ENCODE data around the gene ZMYM4. TPM values are rescaled to one million over a fixed set of nuclear protein-coding genes. Genes with fewer than 3 reads are reported as not detected.
"Not testable (repeated sequence)": the region's sequence is repeated elsewhere in the genome, so short reads cannot be mapped to it uniquely, and the experiment has no call there.

Gene ZMYM4
- total RNA-seq, 2 experiments from 2014 or later: 18.6 to 19.2 TPM

- intact Hi-C loops (cut with micrococcal nuclease): no loop called here
- Mint-ChIP-seq H3K9me3 (no peaks in the 10 kb centered on the region), H3K36me3 (ENCODE audit: low read depth) (peaks cover 2% of the 10 kb centered on the region), H3K4me1 (ENCODE audit: low read depth) (peaks cover 5% of the 10 kb centered on the region), H3K27me3 (ENCODE audit: low read depth) (no peaks in the 10 kb centered on the region), H3K4me3 (no peak overlapping the region), H3K27ac (no peak overlapping the region)
- DNase-seq: no peak
- CTCF ChIA-PET: no interaction called here
Measured at GRCh38 chr1:35350872-35351271, 82.4 kb downstream of the ZMYM4 start.

GRCh38 chr1:35359995-35360394, 91.5 kb downstream of the ZMYM4 start:
- Mint-ChIP-seq H3K36me3 (ENCODE audit: low read depth) (peaks cover 14% of the 10 kb centered on the region), H3K4me3 (no peak overlapping the region), H3K27ac (no peak overlapping the region), H3K27me3 (ENCODE audit: low read depth) (no peaks in the 10 kb centered on the region), H3K9me3 (no peaks in the 10 kb centered on the region), H3K4me1 (ENCODE audit: low read depth) (peaks cover 8% of the 10 kb centered on the region)
- DNase-seq: no peak
- intact Hi-C loops (cut with micrococcal nuclease): no loop called here
- CTCF ChIA-PET: no interaction called here

DNA sequence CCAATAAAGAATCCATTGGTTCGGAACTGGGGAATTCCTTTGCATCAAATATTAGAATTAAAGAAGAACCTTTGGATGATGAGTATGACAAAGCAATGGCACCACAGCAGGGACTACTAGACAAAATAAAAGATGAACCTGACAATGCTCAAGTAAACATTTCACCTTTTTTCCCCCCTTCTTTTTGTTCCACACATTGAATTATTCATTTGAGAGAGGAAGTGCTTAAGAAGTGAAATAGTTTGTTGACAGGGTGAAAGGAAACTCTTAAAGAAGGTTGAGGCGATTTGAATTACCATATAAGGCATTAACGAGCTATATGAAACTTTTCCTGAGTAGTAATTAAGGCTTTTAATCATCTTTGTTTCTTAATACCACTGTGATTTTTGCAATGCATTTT, 93.1 kb downstream of the ZMYM4 start:
- intact Hi-C loops (cut with micrococcal nuclease): no loop called here
- H3K27me3 Mint-ChIP-seq (ENCODE audit: low read depth): no peaks in the 10 kb centered on the region
- H3K27ac Mint-ChIP-seq: no peak overlapping the region
- H3K4me3 Mint-ChIP-seq: no peak overlapping the region
- no peaks in the 10 kb centered on the region for H3K9me3 Mint-ChIP-seq
- H3K4me1 Mint-ChIP-seq (ENCODE audit: low read depth): peaks cover 8% of the 10 kb centered on the region
- no peak for DNase-seq
- peaks cover 12% of the 10 kb centered on the region for H3K36me3 Mint-ChIP-seq (ENCODE audit: low read depth)
- CTCF ChIA-PET: interaction anchor here (0.6 to 0.7 kb wide), 2 partner anchors 112 to 540 kb away, joined by 3 to 4 read pairs; no protein-coding TSS in a partner anchor

GRCh38 chr1:35364741-35365140, 96.2 kb downstream of the ZMYM4 start:
- Mint-ChIP-seq H3K9me3 (no peaks in the 10 kb centered on the region), H3K36me3 (ENCODE audit: low read depth) (peaks cover 12% of the 10 kb centered on the region), H3K27me3 (ENCODE audit: low read depth) (no peaks in the 10 kb centered on the region), H3K4me1 (ENCODE audit: low read depth) (peaks cover 8% of the 10 kb centered on the region), H3K4me3 (no peak overlapping the region), H3K27ac (no peak overlapping the region)
- CTCF ChIA-PET: interaction anchor here (0.5 kb wide), 1 partner anchor 510 kb away, joined by 5 read pairs; no protein-coding TSS in a partner anchor
- no peak for DNase-seq
- intact Hi-C loops (cut with micrococcal nuclease): no loop called here

GRCh38 chr1:35367914-35368313, 99.4 kb downstream of the ZMYM4 start:
- intact Hi-C loops (cut with micrococcal nuclease): no loop called here
- Mint-ChIP-seq H3K36me3 (ENCODE audit: low read depth) (peaks cover 1% of the 10 kb centered on the region), H3K27ac (no peak overlapping the region), H3K27me3 (ENCODE audit: low read depth) (no peaks in the 10 kb centered on the region), H3K4me3 (no peak overlapping the region), H3K9me3 (no peaks in the 10 kb centered on the region), H3K4me1 (ENCODE audit: low read depth) (peaks cover 3% of the 10 kb centered on the region)
- DNase-seq: no peak
- CTCF ChIA-PET: no interaction called here

DNA sequence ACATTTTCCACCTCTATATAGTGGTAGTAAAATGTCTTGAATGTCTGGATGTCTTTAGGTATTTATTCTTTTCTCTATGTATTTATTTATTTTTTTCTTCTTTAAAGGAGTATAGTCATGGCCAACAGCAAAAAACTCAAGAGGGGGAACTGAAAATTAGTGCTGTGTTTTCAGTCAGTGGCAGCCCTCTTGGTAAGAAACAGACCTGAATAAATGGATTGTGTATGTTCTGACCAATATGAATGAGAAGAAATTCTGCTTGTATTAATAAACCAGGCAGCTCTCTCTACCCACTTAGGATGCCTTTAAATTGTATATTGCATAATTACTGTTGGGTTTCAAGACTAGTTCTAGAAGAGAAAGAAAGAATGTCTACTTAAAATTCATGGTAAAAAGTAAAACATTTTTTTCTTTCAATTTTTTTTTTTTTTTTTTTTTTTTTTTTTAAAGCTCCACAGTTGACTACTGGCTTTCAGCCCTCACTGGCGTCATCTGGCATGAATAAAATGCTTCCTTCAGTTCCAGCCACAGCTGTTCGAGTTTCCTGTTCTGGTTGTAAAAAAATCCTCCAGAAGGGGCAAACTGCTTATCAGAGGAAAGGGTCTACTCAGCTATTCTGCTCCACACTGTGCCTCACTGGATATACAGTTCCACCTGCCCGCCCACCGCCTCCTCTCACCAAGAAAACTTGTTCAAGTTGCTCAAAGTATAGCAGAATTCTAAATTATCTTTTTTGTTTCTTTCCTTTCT, 101.6 kb downstream of the ZMYM4 start:
- Mint-ChIP-seq H3K4me1 (ENCODE audit: low read depth) (no peaks in the 10 kb centered on the region), H3K27me3 (ENCODE audit: low read depth) (no peaks in the 10 kb centered on the region), H3K4me3 (no peak overlapping the region), H3K36me3 (ENCODE audit: low read depth) (peaks cover 1% of the 10 kb centered on the region), H3K9me3 (no peaks in the 10 kb centered on the region), H3K27ac (no peak overlapping the region)
- CTCF ChIA-PET: interaction anchor here (0.7 kb wide), 1 partner anchor 517 kb away, joined by 3 read pairs; no protein-coding TSS in a partner anchor
- no peak for DNase-seq
- intact Hi-C loops (cut with micrococcal nuclease): no loop called here

GRCh38 chr1:35371506-35371905, 103.0 kb downstream of the ZMYM4 start:
- Mint-ChIP-seq H3K4me1 (ENCODE audit: low read depth) (no peaks in the 10 kb centered on the region), H3K9me3 (no peaks in the 10 kb centered on the region), H3K27me3 (ENCODE audit: low read depth) (no peaks in the 10 kb centered on the region), H3K36me3 (ENCODE audit: low read depth) (peaks cover 1% of the 10 kb centered on the region), H3K27ac (no peak overlapping the region), H3K4me3 (no peak overlapping the region)
- intact Hi-C loops (cut with micrococcal nuclease): no loop called here
- DNase-seq: no peak
- CTCF ChIA-PET: no interaction called here

- H3K36me3 Mint-ChIP-seq (ENCODE audit: low read depth): peaks cover 3% of the 10 kb centered on the region
- CTCF ChIA-PET: no interaction called here
- no peaks in the 10 kb centered on the region for H3K4me1 Mint-ChIP-seq (ENCODE audit: low read depth)
- H3K9me3 Mint-ChIP-seq: no peaks in the 10 kb centered on the region
- H3K27me3 Mint-ChIP-seq (ENCODE audit: low read depth): no peaks in the 10 kb centered on the region
- intact Hi-C loops (cut with micrococcal nuclease): no loop called here
- no peak overlapping the region for H3K27ac Mint-ChIP-seq
- no peak overlapping the region for H3K4me3 Mint-ChIP-seq
- DNase-seq: no peak
Measured at GRCh38 chr1:35377555-35377954, 109.0 kb downstream of the ZMYM4 start.

DNA sequence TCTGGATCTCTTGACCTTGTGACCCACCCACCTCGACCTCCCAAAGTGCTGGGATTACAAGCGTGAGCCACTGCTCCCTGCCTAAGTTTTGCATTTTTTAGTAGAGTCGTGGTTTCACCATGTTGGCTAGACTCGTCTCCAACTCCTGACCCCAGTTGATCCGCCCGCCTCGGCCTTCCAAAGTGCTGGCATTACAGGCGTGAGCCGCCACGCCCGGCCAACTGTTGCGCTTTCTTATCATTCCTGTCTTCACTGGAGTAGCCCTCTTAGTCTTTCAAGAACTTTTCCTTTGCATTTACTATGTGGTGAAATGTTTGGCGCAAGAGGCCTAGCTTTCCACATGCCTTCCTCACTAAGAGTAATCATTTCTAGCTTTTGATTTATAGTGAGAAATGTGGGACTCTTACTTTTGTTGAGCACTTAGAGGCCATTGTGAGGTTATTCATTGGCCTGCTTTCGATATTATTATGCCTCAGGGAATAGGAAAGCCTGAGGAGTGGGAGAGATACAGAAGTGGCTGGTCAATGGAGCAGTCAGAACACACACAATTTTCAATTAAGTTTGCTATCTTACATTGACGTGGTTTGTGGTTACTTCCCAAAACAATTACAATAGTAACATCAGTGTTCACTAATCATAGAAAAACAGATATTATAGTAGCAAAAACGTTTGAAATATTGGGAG, 111.0 kb downstream of the ZMYM4 start:
- Mint-ChIP-seq H3K9me3 (no peaks in the 10 kb centered on the region), H3K4me1 (ENCODE audit: low read depth) (no peaks in the 10 kb centered on the region), H3K27me3 (ENCODE audit: low read depth) (no peaks in the 10 kb centered on the region), H3K4me3 (no peak overlapping the region), H3K27ac (no peak overlapping the region), H3K36me3 (ENCODE audit: low read depth) (peaks cover 3% of the 10 kb centered on the region)
- intact Hi-C loops (cut with micrococcal nuclease): no loop called here
- CTCF ChIA-PET: interaction anchor here (1.4 kb wide), 1 partner anchor 71 kb away, joined by 3 read pairs; no protein-coding TSS in a partner anchor
- no peak for DNase-seq

DNA sequence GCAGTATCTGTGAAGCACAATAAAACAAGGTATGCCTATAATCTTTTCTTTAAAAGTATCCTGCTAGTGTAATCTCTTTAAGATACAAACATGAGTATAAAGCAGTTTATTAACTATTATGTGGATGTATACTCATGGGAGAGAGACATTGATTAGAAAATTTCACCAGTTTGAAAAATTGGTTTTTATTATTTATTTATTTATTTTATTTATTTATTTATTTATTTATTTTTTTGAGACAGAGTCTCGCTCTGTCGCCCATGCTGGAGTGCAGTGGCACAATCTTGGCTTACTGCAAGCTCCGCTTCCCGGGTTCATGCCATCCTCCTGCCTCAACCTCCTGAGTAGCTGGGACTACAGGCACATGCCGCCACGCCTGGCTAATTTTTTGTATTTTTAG, 111.6 kb downstream of the ZMYM4 start:
- DNase-seq; H3K27me3 Mint-ChIP-seq (ENCODE audit: low read depth); H3K4me3 Mint-ChIP-seq; H3K36me3 Mint-ChIP-seq (ENCODE audit: low read depth); H3K27ac Mint-ChIP-seq; H3K4me1 Mint-ChIP-seq (ENCODE audit: low read depth); CTCF ChIA-PET; H3K9me3 Mint-ChIP-seq; intact Hi-C loops (cut with micrococcal nuclease): not testable (repeated sequence)

- intact Hi-C loops (cut with micrococcal nuclease): no loop called here
- Mint-ChIP-seq H3K36me3 (ENCODE audit: low read depth) (peaks cover 10% of the 10 kb centered on the region), H3K27ac (no peak overlapping the region), H3K27me3 (ENCODE audit: low read depth) (no peaks in the 10 kb centered on the region), H3K9me3 (no peaks in the 10 kb centered on the region), H3K4me1 (ENCODE audit: low read depth) (no peaks in the 10 kb centered on the region), H3K4me3 (no peak overlapping the region)
- no peak for DNase-seq
- CTCF ChIA-PET: no interaction called here
Measured at GRCh38 chr1:35382107-35382506, 113.6 kb downstream of the ZMYM4 start.

DNA sequence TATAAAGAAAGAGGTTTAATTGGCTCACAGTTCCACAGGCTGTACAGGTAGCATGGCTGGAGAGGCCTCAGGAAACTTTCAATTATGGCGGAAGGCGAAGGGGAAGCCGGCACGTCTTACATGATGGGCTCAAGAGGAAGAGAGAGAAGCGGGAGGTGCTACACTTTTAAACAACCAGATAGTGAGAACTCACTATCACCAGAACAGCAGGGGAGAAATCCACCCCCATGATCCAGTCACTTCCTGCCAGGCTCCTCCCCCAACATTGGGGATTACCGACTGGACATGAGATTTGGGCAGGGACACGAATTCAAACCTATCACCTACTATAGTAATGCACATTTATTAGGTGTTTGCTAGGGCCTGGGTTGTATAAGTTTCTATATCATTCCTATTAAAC, 117.8 kb downstream of the ZMYM4 start:
- no peaks in the 10 kb centered on the region for H3K27me3 Mint-ChIP-seq (ENCODE audit: low read depth)
- no peaks in the 10 kb centered on the region for H3K4me1 Mint-ChIP-seq (ENCODE audit: low read depth)
- H3K9me3 Mint-ChIP-seq: no peaks in the 10 kb centered on the region
- H3K27ac Mint-ChIP-seq: no peak overlapping the region
- H3K36me3 Mint-ChIP-seq (ENCODE audit: low read depth): peaks cover 14% of the 10 kb centered on the region
- DNase-seq: no peak
- intact Hi-C loops (cut with micrococcal nuclease): no loop called here
- H3K4me3 Mint-ChIP-seq: no peak overlapping the region
- CTCF ChIA-PET: no interaction called here

DNA sequence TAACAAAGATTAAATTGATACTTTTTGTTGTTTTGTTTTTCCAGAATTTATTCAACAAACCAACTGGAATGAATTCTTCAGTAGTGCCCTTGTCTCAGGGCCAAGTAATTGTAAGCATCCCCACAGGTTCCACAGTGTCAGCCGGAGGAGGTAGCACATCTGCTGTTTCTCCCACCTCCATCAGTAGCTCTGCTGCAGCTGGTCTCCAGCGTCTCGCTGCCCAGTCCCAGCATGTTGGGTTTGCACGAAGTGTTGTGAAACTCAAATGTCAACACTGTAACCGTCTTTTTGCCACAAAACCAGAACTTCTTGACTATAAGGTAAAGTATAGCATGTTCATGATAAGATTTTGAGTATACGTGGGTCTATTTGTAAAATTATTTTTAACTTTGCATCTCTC, 118.5 kb downstream of the ZMYM4 start:
- intact Hi-C loops (cut with micrococcal nuclease): no loop called here
- Mint-ChIP-seq H3K27me3 (ENCODE audit: low read depth) (no peaks in the 10 kb centered on the region), H3K27ac (no peak overlapping the region), H3K4me3 (no peak overlapping the region), H3K36me3 (ENCODE audit: low read depth) (peaks cover 12% of the 10 kb centered on the region), H3K4me1 (ENCODE audit: low read depth) (no peaks in the 10 kb centered on the region), H3K9me3 (no peaks in the 10 kb centered on the region)
- CTCF ChIA-PET: no interaction called here
- no peak for DNase-seq
